GM08714 (cell line): ENCODE measurements around the gene LRP1.

Source experiments
- H3K4me3 ChIP-seq: fragments of 200-500 bp; sonication (Bioruptor generic); 2 replicates; pipeline ENCODE4 v1.5.1; 2014; ENCODE audit warnings: mild to moderate bottlenecking, low read length, inconsistent platforms
- ZNF274 ChIP-seq: IDR thresholded peaks from 2 replicates; pipeline ENCODE4 v1.6.1; 2012; ENCODE audit warnings: mild to moderate bottlenecking, low read depth, low read length

Gene LRP1

GRCh38 chr12:57198329-57198728 lies 70.0 kb downstream of the LRP1 start:
- TF ChIP-seq ZNF274, result no peak
- no peak overlapping the region for H3K4me3 ChIP-seq

GRCh38 chr12:57199191-57199590 lies 70.9 kb downstream of the LRP1 start:
- TF ChIP-seq ZNF274, result no peak
- no peak overlapping the region for H3K4me3 ChIP-seq

- TF ChIP-seq ZNF274, result no peak
- no peak overlapping the region for H3K4me3 ChIP-seq
Measured at GRCh38 chr12:57200497-57200896, 72.2 kb downstream of the LRP1 start.

GRCh38 chr12:57201219-57201618 lies 72.9 kb downstream of the LRP1 start:
- H3K4me3 ChIP-seq, result no peak overlapping the region
- TF ChIP-seq ZNF274, result no peak

GRCh38 chr12:57201631-57202030 lies 73.3 kb downstream of the LRP1 start:
- TF ChIP-seq ZNF274, result no peak
- no peak overlapping the region for H3K4me3 ChIP-seq

GRCh38 chr12:57202321-57202720 lies 74.0 kb downstream of the LRP1 start:
- TF ChIP-seq ZNF274, result no peak

GRCh38 chr12:57203201-57203600 lies 74.9 kb downstream of the LRP1 start:
- TF ChIP-seq ZNF274, result no peak
- H3K4me3 ChIP-seq, result no peak overlapping the region

More at GRCh38 chr12:57202321-57202720, 74.0 kb downstream of the LRP1 start:
- no peak overlapping the region for H3K4me3 ChIP-seq

- H3K4me3 ChIP-seq, result no peak overlapping the region
- TF ChIP-seq ZNF274, result no peak
Measured at GRCh38 chr12:57203791-57204190, 75.5 kb downstream of the LRP1 start.

- no peak for TF ChIP-seq ZNF274
- no peak overlapping the region for H3K4me3 ChIP-seq
Measured at GRCh38 chr12:57204454-57204853, 76.2 kb downstream of the LRP1 start.

GRCh38 chr12:57205186-57205585 lies 76.9 kb downstream of the LRP1 start:
- no peak for TF ChIP-seq ZNF274
- H3K4me3 ChIP-seq, result no peak overlapping the region

- no peak overlapping the region for H3K4me3 ChIP-seq
- no peak for TF ChIP-seq ZNF274
Measured at GRCh38 chr12:57205931-57206330, 77.6 kb downstream of the LRP1 start.

- no peak for TF ChIP-seq ZNF274
- H3K4me3 ChIP-seq, result no peak overlapping the region
Measured at GRCh38 chr12:57207731-57208630, 79.7 kb downstream of the LRP1 start.

- H3K4me3 ChIP-seq, result no peak overlapping the region
- no peak for TF ChIP-seq ZNF274
Measured at GRCh38 chr12:57208631-57209282, 80.5 kb downstream of the LRP1 start.

- no peak overlapping the region for H3K4me3 ChIP-seq
- TF ChIP-seq ZNF274, result no peak
Measured at GRCh38 chr12:57209916-57210315, 81.6 kb downstream of the LRP1 start.

GRCh38 chr12:57210461-57210860 lies 82.2 kb downstream of the LRP1 start:
- H3K4me3 ChIP-seq, result no peak overlapping the region
- TF ChIP-seq ZNF274, result no peak
